Measurements from ENCODE around the gene BEST4. TPM values are rescaled to one million over a fixed set of nuclear protein-coding genes. Genes with fewer than 3 reads are reported as not detected.

Gene BEST4
- polyA plus RNA-seq, 1 of the 3 experiments (the other 2 are of a cell fraction) = 0.12 TPM

DNA sequence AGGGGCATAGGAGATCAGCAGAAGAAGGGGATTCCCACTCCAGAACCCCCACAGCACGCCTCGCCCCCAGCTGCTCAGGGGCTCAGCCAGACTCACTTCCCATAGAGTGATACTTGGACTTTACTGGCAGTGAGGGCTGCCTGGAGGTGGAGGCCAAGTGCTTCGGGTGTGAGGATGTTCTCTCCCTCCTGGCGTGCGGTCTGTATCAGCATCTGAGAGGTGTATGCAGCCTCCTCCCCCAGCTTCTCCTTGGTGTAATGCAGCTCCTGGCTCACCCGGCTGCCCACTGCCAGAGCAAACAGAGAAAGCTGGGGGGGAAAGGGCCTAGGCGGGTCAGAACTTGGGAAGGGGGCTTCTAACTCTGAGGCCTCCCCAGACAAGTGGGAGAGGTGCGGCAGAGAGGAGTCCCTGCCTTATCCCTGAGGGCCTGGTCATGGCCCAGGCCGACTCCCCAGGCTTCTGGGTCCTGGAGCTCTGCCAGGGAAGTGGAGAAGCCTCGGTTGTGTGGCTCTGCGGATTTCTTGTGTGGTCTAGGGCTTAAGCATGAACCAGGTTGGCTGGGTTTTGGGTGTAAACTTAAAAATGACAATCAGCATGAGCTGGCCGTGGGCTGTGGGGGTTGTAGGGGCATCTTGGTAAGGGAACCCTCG is 44.2 kb upstream of the BEST4 start (continued):
- TF ChIP-seq, protein P1, sequence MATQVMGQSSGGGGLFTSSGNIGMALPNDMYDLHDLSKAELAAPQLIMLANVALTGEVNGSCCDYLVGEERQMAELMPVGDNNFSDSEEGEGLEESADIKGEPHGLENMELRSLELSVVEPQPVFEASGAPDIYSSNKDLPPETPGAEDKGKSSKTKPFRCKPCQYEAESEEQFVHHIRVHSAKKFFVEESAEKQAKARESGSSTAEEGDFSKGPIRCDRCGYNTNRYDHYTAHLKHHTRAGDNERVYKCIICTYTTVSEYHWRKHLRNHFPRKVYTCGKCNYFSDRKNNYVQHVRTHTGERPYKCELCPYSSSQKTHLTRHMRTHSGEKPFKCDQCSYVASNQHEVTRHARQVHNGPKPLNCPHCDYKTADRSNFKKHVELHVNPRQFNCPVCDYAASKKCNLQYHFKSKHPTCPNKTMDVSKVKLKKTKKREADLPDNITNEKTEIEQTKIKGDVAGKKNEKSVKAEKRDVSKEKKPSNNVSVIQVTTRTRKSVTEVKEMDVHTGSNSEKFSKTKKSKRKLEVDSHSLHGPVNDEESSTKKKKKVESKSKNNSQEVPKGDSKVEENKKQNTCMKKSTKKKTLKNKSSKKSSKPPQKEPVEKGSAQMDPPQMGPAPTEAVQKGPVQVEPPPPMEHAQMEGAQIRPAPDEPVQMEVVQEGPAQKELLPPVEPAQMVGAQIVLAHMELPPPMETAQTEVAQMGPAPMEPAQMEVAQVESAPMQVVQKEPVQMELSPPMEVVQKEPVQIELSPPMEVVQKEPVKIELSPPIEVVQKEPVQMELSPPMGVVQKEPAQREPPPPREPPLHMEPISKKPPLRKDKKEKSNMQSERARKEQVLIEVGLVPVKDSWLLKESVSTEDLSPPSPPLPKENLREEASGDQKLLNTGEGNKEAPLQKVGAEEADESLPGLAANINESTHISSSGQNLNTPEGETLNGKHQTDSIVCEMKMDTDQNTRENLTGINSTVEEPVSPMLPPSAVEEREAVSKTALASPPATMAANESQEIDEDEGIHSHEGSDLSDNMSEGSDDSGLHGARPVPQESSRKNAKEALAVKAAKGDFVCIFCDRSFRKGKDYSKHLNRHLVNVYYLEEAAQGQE (IDR thresholded peaks at IDR 0.05; ENCODE audit: low read depth, low read length) = no peak
- TF ChIP-seq, protein P2, sequence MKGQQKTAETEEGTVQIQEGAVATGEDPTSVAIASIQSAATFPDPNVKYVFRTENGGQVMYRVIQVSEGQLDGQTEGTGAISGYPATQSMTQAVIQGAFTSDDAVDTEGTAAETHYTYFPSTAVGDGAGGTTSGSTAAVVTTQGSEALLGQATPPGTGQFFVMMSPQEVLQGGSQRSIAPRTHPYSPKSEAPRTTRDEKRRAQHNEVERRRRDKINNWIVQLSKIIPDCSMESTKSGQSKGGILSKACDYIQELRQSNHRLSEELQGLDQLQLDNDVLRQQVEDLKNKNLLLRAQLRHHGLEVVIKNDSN (IDR thresholded peaks at IDR 0.05; ENCODE audit: borderline replicate concordance, low read depth) = no peak

DNA sequence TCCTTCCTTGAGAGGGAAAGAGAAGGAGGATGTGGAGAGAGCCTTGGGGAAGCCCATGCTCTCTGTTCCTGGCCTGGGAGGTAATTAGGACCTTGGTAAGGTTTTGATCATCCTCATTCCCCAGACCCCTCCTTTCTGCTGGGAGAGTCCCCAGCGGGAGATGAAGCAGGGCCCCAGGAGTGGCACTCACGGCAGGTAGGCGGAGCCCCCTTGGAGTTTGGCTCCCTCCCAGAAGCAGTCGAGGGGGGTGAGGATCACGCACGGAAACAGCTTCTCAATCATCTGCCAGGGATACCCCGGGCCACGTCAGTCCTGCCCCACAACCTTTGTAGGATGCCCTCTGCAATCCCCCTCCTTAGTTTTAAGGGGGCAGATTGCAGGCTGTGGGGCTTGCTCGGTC is 43.5 kb upstream of the BEST4 start:
- H3K9me2 ChIP-seq = no peaks in the 10 kb centered on the region
- TF ChIP-seq, protein P3, sequence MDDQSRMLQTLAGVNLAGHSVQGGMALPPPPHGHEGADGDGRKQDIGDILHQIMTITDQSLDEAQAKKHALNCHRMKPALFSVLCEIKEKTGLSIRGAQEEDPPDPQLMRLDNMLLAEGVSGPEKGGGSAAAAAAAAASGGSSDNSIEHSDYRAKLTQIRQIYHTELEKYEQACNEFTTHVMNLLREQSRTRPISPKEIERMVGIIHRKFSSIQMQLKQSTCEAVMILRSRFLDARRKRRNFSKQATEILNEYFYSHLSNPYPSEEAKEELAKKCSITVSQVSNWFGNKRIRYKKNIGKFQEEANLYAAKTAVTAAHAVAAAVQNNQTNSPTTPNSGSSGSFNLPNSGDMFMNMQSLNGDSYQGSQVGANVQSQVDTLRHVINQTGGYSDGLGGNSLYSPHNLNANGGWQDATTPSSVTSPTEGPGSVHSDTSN (IDR thresholded peaks at IDR 0.05) = no peak
- TF ChIP-seq, protein P4, sequence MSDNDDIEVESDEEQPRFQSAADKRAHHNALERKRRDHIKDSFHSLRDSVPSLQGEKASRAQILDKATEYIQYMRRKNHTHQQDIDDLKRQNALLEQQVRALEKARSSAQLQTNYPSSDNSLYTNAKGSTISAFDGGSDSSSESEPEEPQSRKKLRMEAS (IDR thresholded peaks at IDR 0.05; ENCODE audit: low read depth) = no peak
- TF ChIP-seq NFIC (IDR thresholded peaks at IDR 0.05; ENCODE audit: borderline replicate concordance) = no peak
- no peak for TF ChIP-seq ELF1 (IDR thresholded peaks at IDR 0.05)
- no peak for TF ChIP-seq GATA2 (CRISPR knock-in tag; IDR thresholded peaks at IDR 0.05)
- no peak for TF ChIP-seq RAD21 (IDR thresholded peaks at IDR 0.05; ENCODE audit: low read length)
- TF ChIP-seq POLR2AphosphoS5 (IDR thresholded peaks at IDR 0.05; ENCODE audit: low read depth, low read length) = no peak
- TF ChIP-seq TAF1 (IDR thresholded peaks at IDR 0.05; ENCODE audit: borderline replicate concordance, low read depth, low read length) = no peak
- TF ChIP-seq FOXM1 (IDR thresholded peaks at IDR 0.05; ENCODE audit: low read depth) = no peak
- no peak overlapping the region for H3K4me3 ChIP-seq (ENCODE audit: low read depth in 2 of 2, low read length in 1 of 2)
- no peaks in the 10 kb centered on the region for H3F3A ChIP-seq (replicated peaks; ENCODE audit: insufficient read depth)
- peaks cover 0 to 2% of the 10 kb centered on the region in 2 experiments; a peak in 1 of 4 replicates for H3K4me1 ChIP-seq (ENCODE audit: control insufficient read depth in 1 of 2, insufficient read depth in 2 of 2, low read depth in 1 of 2, low read length in 1 of 2)
- CTCF ChIA-PET = interaction anchor here (0.7 to 1.5 kb wide), 6 partner anchors 9 to 472 kb away, joined by 3 to 7 read pairs (median 4); partner anchors contain the start of genes EIF2B3, HECTD3, RNU5D-1 and UROD
- H3K36me3 ChIP-seq (replicated peaks in 1 of 2; ENCODE audit: control insufficient read depth in 1 of 2, insufficient read depth in 2 of 2, low read length in 1 of 2) = no peaks in the 10 kb centered on the region
- DNase-seq = peak; percentile 31
- no peak overlapping the region for H3K27ac ChIP-seq (ENCODE audit: low read depth in 2 of 2, low read length in 1 of 2)
- no peak overlapping the region for H3K4me2 ChIP-seq
- POLR2A ChIA-PET = interaction anchor here (0.9 kb wide), 1 partner anchor 118 kb away, joined by 3 read pairs; no protein-coding TSS in a partner anchor
- no peak overlapping the region for H3K9ac ChIP-seq
- H3K9me3 ChIP-seq = no peaks in the 10 kb centered on the region
- WGBS (ENCODE audit: low lambda C conversion rate) = 77% methylated on average over 4 of the region's 9 CpGs
- H2AFZ ChIP-seq (ENCODE audit: low read depth) = no peak overlapping the region
- H4K20me1 ChIP-seq (ENCODE audit: insufficient read depth) = no peaks in the 10 kb centered on the region
- H3K79me2 ChIP-seq (ENCODE audit: insufficient read depth) = no peaks in the 10 kb centered on the region
- H3K27me3 ChIP-seq (ENCODE audit: insufficient read depth) = no peaks in the 10 kb centered on the region

All from SK-N-SH (cell line).